ENCODE results near the gene MCRIP1. TPM values are rescaled to one million over a fixed set of nuclear protein-coding genes. Genes with fewer than 3 reads are reported as not detected.

Gene MCRIP1
- total RNA-seq, 3 donors from 2014 or later (not counting 1 experiment from before 2014, with no cell fraction given): 81.1 to 95.5 (median 84.2) TPM

GRCh38 chr17:81829858-81830257 lies 3.2 kb downstream of the MCRIP1 start:
- TF ChIP-seq CTCF (IDR thresholded peaks at IDR 0.05): no peak
- H3K36me3 Mint-ChIP-seq: no peaks in the 10 kb centered on the region
- Histone ChIP-seq H3K36me3 (ENCODE audit: control insufficient read depth, insufficient read depth, low read length) (no peaks in the 10 kb centered on the region), H3K27ac (ENCODE audit: low read length) (no peak overlapping the region), H3K27me3 (ENCODE audit: control insufficient read depth, insufficient read depth, low read length) (no peaks in the 10 kb centered on the region), H3K4me1 (ENCODE audit: control insufficient read depth, insufficient read depth, low read length) (peaks cover 26% of the 10 kb centered on the region), H3K9me3 (ENCODE audit: control insufficient read depth, insufficient read depth, low read length) (no peaks in the 10 kb centered on the region), H3K4me3 (ENCODE audit: low read length) (no peak overlapping the region)
- 98% methylated on average over 6 of the region's 6 CpGs for WGBS (ENCODE audit: insufficient coverage)
- peaks cover 19 to 34% of the 10 kb centered on the region in 2 donors for H3K4me1 Mint-ChIP-seq
- no peak for DNase-seq
- intact Hi-C loops (cut with micrococcal nuclease): no loop called here
- no peaks in the 10 kb centered on the region for H3K27me3 Mint-ChIP-seq (ENCODE audit: low read depth in 2 of 2)
- no peak overlapping the region for H3K27ac Mint-ChIP-seq
- H3K4me3 Mint-ChIP-seq: no peak overlapping the region
- no peaks in the 10 kb centered on the region for H3K9me3 Mint-ChIP-seq
- ATAC-seq: no peak

DNA sequence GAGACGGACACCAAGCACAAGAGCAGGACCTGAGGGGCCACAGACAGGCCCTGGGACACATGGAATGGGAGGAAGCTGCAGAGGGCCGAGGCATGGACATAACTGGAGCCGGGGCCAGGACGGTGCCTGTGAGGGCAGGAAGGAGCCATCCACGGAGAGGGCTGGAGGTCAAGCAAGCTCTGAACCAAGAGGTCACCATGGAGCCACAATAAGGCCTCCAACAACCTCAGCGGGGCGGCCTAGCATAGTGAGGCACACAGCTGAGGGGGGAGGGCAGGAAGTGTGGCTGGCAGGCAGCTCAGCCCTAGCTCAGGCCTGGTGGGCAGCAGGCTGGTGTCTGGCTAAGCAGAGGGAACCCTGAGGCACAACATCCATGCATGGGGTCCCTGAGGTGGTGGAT lies 4.4 kb downstream of the MCRIP1 start:
- no peaks in the 10 kb centered on the region for H3K9me3 Mint-ChIP-seq
- no peaks in the 10 kb centered on the region for H3K36me3 Mint-ChIP-seq
- H3K27ac ChIP-seq (ENCODE audit: low read length): no peak overlapping the region
- H3K27me3 ChIP-seq (ENCODE audit: control insufficient read depth, insufficient read depth, low read length): no peaks in the 10 kb centered on the region
- H3K4me3 Mint-ChIP-seq: no peak overlapping the region
- no peak for TF ChIP-seq CTCF (IDR thresholded peaks at IDR 0.05)
- 84% methylated on average over 7 of the region's 7 CpGs for WGBS (ENCODE audit: insufficient coverage)
- DNase-seq (no peak), ATAC-seq (no peak)
- H3K4me1 ChIP-seq (ENCODE audit: control insufficient read depth, insufficient read depth, low read length): peaks cover 19% of the 10 kb centered on the region
- H3K4me3 ChIP-seq (ENCODE audit: low read length): no peak overlapping the region
- no peak overlapping the region for H3K27ac Mint-ChIP-seq
- no peaks in the 10 kb centered on the region for H3K9me3 ChIP-seq (ENCODE audit: control insufficient read depth, insufficient read depth, low read length)
- peaks cover 19 to 34% of the 10 kb centered on the region in 2 donors for H3K4me1 Mint-ChIP-seq
- no peaks in the 10 kb centered on the region for H3K27me3 Mint-ChIP-seq (ENCODE audit: low read depth in 2 of 2)
- intact Hi-C loops (cut with micrococcal nuclease): no loop called here
- peaks cover 6% of the 10 kb centered on the region for H3K36me3 ChIP-seq (ENCODE audit: control insufficient read depth, insufficient read depth, low read length)

- Mint-ChIP-seq H3K27ac (peak overlapping the region in 1 of 2 donors; percentile 71), H3K4me3 (no peak overlapping the region), H3K27me3 (ENCODE audit: low read depth in 2 of 2) (no peaks in the 10 kb centered on the region), H3K4me1 (peaks cover 7 to 21% of the 10 kb centered on the region in 2 donors), H3K9me3 (no peaks in the 10 kb centered on the region), H3K36me3 (no peaks in the 10 kb centered on the region)
- ATAC-seq: no peak
- no peak for TF ChIP-seq CTCF (IDR thresholded peaks at IDR 0.05)
- Histone ChIP-seq H3K27ac (ENCODE audit: low read length) (no peak overlapping the region), H3K4me3 (ENCODE audit: low read length) (no peak overlapping the region), H3K36me3 (ENCODE audit: control insufficient read depth, insufficient read depth, low read length) (peaks cover 7% of the 10 kb centered on the region), H3K9me3 (ENCODE audit: control insufficient read depth, insufficient read depth, low read length) (no peaks in the 10 kb centered on the region), H3K4me1 (ENCODE audit: control insufficient read depth, insufficient read depth, low read length) (peaks cover 3% of the 10 kb centered on the region), H3K27me3 (ENCODE audit: control insufficient read depth, insufficient read depth, low read length) (no peaks in the 10 kb centered on the region)
- DNase-seq: no peak
- 94% methylated on average over 11 of the region's 11 CpGs for WGBS (ENCODE audit: insufficient coverage)
- intact Hi-C loops (cut with micrococcal nuclease): no loop called here
Observed at GRCh38 chr17:81825841-81826466, 7.1 kb downstream of the MCRIP1 start.

DNA sequence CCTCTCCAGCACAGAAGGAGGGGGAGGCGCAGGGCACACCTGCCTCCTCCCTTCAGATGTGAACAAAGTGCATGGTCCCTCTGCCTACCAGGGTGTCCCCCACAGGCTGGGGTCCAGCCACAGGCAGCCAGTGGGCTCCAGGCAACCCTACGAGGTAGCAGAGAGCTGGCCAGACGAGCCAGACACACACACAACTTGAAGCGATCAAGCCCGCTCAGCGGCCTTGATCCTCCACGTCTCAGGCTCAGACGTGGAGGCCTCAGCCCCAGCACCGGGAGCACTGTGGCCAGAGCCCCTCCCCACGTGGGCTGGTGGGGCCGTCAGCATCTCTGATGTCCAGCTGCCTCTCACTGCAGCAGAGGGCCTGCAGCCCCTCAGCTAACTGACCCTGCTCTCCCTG lies 8.5 kb downstream of the MCRIP1 start:
- H3K9me3 ChIP-seq (ENCODE audit: control insufficient read depth, insufficient read depth, low read length): no peaks in the 10 kb centered on the region
- H3K4me1 ChIP-seq (ENCODE audit: control insufficient read depth, insufficient read depth, low read length): peaks cover 3% of the 10 kb centered on the region
- no peak overlapping the region for H3K4me3 ChIP-seq (ENCODE audit: low read length)
- Mint-ChIP-seq H3K9me3 (no peaks in the 10 kb centered on the region), H3K27me3 (ENCODE audit: low read depth in 2 of 2) (no peaks in the 10 kb centered on the region), H3K27ac (no peak overlapping the region), H3K4me1 (peaks cover 7 to 15% of the 10 kb centered on the region in 2 donors), H3K36me3 (no peaks in the 10 kb centered on the region), H3K4me3 (no peak overlapping the region)
- DNase-seq (no peak), ATAC-seq (no peak)
- 88% methylated on average over 11 of the region's 11 CpGs for WGBS (ENCODE audit: insufficient coverage)
- TF ChIP-seq CTCF (IDR thresholded peaks at IDR 0.05): no peak
- no peaks in the 10 kb centered on the region for H3K27me3 ChIP-seq (ENCODE audit: control insufficient read depth, insufficient read depth, low read length)
- H3K36me3 ChIP-seq (ENCODE audit: control insufficient read depth, insufficient read depth, low read length): peaks cover 7% of the 10 kb centered on the region
- no peak overlapping the region for H3K27ac ChIP-seq (ENCODE audit: low read length)
- intact Hi-C loops (cut with micrococcal nuclease): no loop called here

Data from natural killer cell (primary cell).